K562 treated with DMSO at 1 percent for 4 hours (cell line): ENCODE measurements around the gene EIF3L. TPM values are rescaled to one million over a fixed set of nuclear protein-coding genes. Genes with fewer than 3 reads are reported as not detected.

ENCODE experiments used
- total RNA-seq: library from RNA; unstranded; fragments of 300-600 nt; gene quantifications from 2 replicates; pipeline ENCODE4 v1.2.3, GENCODE V29; 2022; ENCODE audit not compliant: insufficient read depth

EIF3L gene
- 646 and 720 TPM in 2 replicates for total RNA-seq

GRCh38 chr22:37849089-37849751 lies at the start of gene EIF3L:
Gene EIF3L (plus strand): TSS chr22:37849419. CDS start chr22:37849450, 31 bp downstream.

GRCh38 chr22:37807410-37808293 lies 41.6 kb upstream of the EIF3L start, which contains the start of gene GCAT:
Gene GCAT (plus strand): TSS chr22:37807934. CDS start chr22:37807968, 34 bp downstream.

GRCh38 chr22:37823134-37823985 lies 25.9 kb upstream of the EIF3L start, which contains the start of gene GALR3:
Gene GALR3 (plus strand): TSS chr22:37823382. CDS start chr22:37823407, 25 bp downstream.

GRCh38 chr22:37905534-37906363 lies 56.5 kb downstream of the EIF3L start, which contains the start of gene MICALL1:
Gene MICALL1 (plus strand): TSS chr22:37906297. CDS start chr22:37906423, 126 bp downstream.

Other genes starting within 250 kb of the EIF3L start
- 31.6 and 41.7 TPM in 2 replicates for gene GGA1, start 240.6 kb upstream of the EIF3L start, total RNA-seq
- gene SH3BP1, start 209.8 kb upstream of the EIF3L start, total RNA-seq = 21.7 and 23.1 TPM in 2 replicates
- 56.4 and 62.4 TPM in 2 replicates for gene PDXP, start 190.7 kb upstream of the EIF3L start, total RNA-seq
- gene LGALS1, start 173.8 kb upstream of the EIF3L start, total RNA-seq = 1,252 and 1,444 TPM in 2 replicates
- gene NOL12, start 163.1 kb upstream of the EIF3L start, total RNA-seq = 6.8 and 8.9 TPM in 2 replicates
- gene TRIOBP, start 152.4 kb upstream of the EIF3L start, total RNA-seq = 11.4 and 13.4 TPM in 2 replicates
- 90.4 and 102 TPM in 2 replicates for gene GCAT, start 41.5 kb upstream of the EIF3L start, total RNA-seq
- 0.88 and 1.4 TPM in 2 replicates for gene GALR3, start 26.0 kb upstream of the EIF3L start, total RNA-seq
- 58.7 and 75.7 TPM in 2 replicates for gene ANKRD54, start 5.1 kb upstream of the EIF3L start, total RNA-seq
- 27.1 and 30.8 TPM in 2 replicates for gene MICALL1, start 56.9 kb downstream of the EIF3L start, total RNA-seq
- not detected in 2 replicates for gene C22orf23, start 104.2 kb downstream of the EIF3L start, total RNA-seq
- gene POLR2F, start 104.3 kb downstream of the EIF3L start, total RNA-seq = 37.3 and 51.5 TPM in 2 replicates
- gene SOX10, start 135.1 kb downstream of the EIF3L start, total RNA-seq = not detected in 2 replicates
- 4.2 and 11.8 TPM in 2 replicates for gene PICK1, start 208.0 kb downstream of the EIF3L start, total RNA-seq
- not detected in 2 replicates for gene SLC16A8, start 234.8 kb downstream of the EIF3L start, total RNA-seq